Natural killer cell (primary cell): Measurements from ENCODE around the gene FRMD3. TPM values are rescaled to one million over a fixed set of nuclear protein-coding genes. Genes with fewer than 3 reads are reported as not detected.

Experiments used
- ATAC-seq, 3 donors: fragments of 150-1000 bp in 2 of 3; fragments of 200-7000 bp in 1 of 3; cut with Tn5 transposase; 1 replicate in 1 of 3; 2 replicates in 2 of 3; pipeline ENCODE4 v1.10.0; 2021; ENCODE audit warnings: mild to moderate bottlenecking in 2 of 3, moderate library complexity in 2 of 3
- DNase-seq, 2 donors: peaks; one replicate each; pipeline versions ENCODE4 v3.0.0 to v3.0.0-alpha.2; 2013 to 2021; ENCODE audit warnings: mixed read lengths in 1 of 2
- H3K27ac ChIP-seq: one replicate; pipeline ENCODE4 v1.5.1; 2013; ENCODE audit warnings: mild to moderate bottlenecking, low read length
- H3K27me3 ChIP-seq: one replicate; pipeline ENCODE4 v1.6.1; 2013; ENCODE audit warnings: low read length; ENCODE audit not compliant: control insufficient read depth, insufficient read depth
- H3K36me3 ChIP-seq: one replicate; pipeline ENCODE4 v1.6.1; 2013; ENCODE audit warnings: low read length; ENCODE audit not compliant: control insufficient read depth, insufficient read depth
- H3K4me1 ChIP-seq: one replicate; pipeline ENCODE4 v1.6.1; 2013; ENCODE audit warnings: low read length; ENCODE audit not compliant: control insufficient read depth, insufficient read depth
- H3K4me3 ChIP-seq: one replicate; pipeline ENCODE4 v1.5.1; 2013; ENCODE audit warnings: low read length
- H3K9me3 ChIP-seq: one replicate; pipeline ENCODE4 v1.6.1; 2013; ENCODE audit warnings: low read length; ENCODE audit not compliant: control insufficient read depth, insufficient read depth
- H3K27ac Mint-ChIP-seq, 2 donors: one replicate each; pipeline ENCODE4 v1.8.0; 2022; ENCODE audit warnings: mild to moderate bottlenecking in 2 of 2, mixed read lengths in 2 of 2, moderate library complexity in 1 of 2
- H3K27me3 Mint-ChIP-seq, 2 donors: one replicate each; pipeline ENCODE4 v1.8.0; 2022; ENCODE audit warnings: low read depth in 2 of 2, mixed read lengths in 2 of 2
- H3K36me3 Mint-ChIP-seq: one replicate; pipeline ENCODE4 v1.8.0; 2022; ENCODE audit warnings: mixed read lengths
- H3K4me1 Mint-ChIP-seq, 2 donors: one replicate each; pipeline ENCODE4 v1.8.0; 2022; ENCODE audit warnings: mixed read lengths in 2 of 2
- H3K4me3 Mint-ChIP-seq: one replicate; pipeline ENCODE4 v1.8.0; 2022; ENCODE audit warnings: mild to moderate bottlenecking, moderate library complexity, mixed read lengths
- H3K9me3 Mint-ChIP-seq, 2 donors: one replicate each; pipeline ENCODE4 v1.8.0; 2022; ENCODE audit warnings: mixed read lengths in 2 of 2
- WGBS: methylation state at CpG from one replicate; pipeline ENCODE4 v1.1.7; 2013; ENCODE audit warnings: missing lambda C conversion rate; ENCODE audit not compliant: insufficient coverage; 5-methylcytosine and 5-hydroxymethylcytosine counted together
- intact Hi-C: fragments of 100-400 bp; cut with micrococcal nuclease; formaldehyde crosslinking; loops from one replicate; pipeline ENCODE4 v1.14.2; 2022
- total RNA-seq, 4 donors: library from RNA; stranded (reverse); fragments of 120-200 nt in 1 of 4; gene quantifications; one replicate each; pipeline versions ENCODE4 v1.2.3 to v1.2.4, GENCODE V29; 2013 to 2022
- TF ChIP-seq, protein P1 (sequence below): fragments of 200-600 bp; IDR thresholded peaks from one replicate; pipeline ENCODE4 v1.8.0; 2022; ENCODE audit warnings: antibody characterized with exemption

Gene FRMD3
- total RNA-seq, 3 donors from 2014 or later (not counting 1 experiment from before 2014, with no cell fraction given): 1.2 to 2.4 (median 2.1) TPM

DNA sequence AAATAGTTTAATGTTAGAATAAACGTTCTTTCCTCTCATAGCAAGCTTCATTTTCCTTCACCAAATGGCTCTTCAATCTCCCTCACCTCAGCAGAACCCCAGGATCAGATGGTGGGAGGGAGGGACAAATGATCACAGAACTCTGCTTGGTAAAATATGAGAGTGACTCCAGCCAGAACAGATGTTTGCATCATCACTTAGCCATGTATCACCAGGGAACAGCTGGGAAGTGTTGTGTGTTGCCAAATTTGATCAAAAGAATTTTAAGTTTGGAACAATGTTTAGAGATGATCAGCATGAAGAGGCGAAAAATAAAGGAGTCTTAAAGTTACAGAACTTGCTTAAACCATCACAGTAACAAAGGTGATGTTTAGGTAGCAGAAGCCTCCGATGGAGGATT, 115.7 kb downstream of the FRMD3 start:
- intact Hi-C loops: no loop called here
- Histone ChIP-seq H3K4me3 (no peak overlapping the region), H3K27ac (no peak overlapping the region), H3K27me3 (no peaks in the 10 kb centered on the region), H3K4me1 (no peaks in the 10 kb centered on the region), H3K36me3 (no peaks in the 10 kb centered on the region), H3K9me3 (no peaks in the 10 kb centered on the region)
- Mint-ChIP-seq H3K27ac (no peak overlapping the region), H3K4me3 (no peak overlapping the region), H3K4me1 (no peaks in the 10 kb centered on the region), H3K36me3 (no peaks in the 10 kb centered on the region), H3K27me3 (peaks cover 0 to 4% of the 10 kb centered on the region in 2 donors), H3K9me3 (peaks cover 0 to 4% of the 10 kb centered on the region in 2 donors)
- WGBS: 96% methylated on average over 2 of the region's 3 CpGs
- no peak for DNase-seq
- no peak for ATAC-seq
- TF ChIP-seq, protein P1, sequence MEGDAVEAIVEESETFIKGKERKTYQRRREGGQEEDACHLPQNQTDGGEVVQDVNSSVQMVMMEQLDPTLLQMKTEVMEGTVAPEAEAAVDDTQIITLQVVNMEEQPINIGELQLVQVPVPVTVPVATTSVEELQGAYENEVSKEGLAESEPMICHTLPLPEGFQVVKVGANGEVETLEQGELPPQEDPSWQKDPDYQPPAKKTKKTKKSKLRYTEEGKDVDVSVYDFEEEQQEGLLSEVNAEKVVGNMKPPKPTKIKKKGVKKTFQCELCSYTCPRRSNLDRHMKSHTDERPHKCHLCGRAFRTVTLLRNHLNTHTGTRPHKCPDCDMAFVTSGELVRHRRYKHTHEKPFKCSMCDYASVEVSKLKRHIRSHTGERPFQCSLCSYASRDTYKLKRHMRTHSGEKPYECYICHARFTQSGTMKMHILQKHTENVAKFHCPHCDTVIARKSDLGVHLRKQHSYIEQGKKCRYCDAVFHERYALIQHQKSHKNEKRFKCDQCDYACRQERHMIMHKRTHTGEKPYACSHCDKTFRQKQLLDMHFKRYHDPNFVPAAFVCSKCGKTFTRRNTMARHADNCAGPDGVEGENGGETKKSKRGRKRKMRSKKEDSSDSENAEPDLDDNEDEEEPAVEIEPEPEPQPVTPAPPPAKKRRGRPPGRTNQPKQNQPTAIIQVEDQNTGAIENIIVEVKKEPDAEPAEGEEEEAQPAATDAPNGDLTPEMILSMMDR: no peak

DNA sequence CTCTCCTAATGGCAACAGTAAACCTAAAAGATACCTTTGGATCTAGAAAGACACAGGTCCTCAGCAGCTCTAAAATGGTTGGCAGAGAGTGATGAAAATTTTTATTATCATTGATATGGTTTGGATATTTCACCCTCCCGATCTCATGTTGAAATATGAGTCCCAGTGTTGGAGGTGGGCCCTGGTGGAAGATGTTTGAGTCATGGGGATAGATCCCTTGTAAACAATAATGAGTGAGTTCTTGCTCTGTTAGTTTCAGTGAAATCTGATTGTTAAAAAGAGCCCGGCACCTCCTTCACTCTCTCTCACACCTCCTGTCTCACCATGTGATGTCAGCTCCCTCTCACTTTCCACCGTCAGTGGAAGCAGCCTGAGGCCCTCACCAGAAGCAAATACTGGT, 117.7 kb downstream of the FRMD3 start:
- no peak overlapping the region for H3K27ac Mint-ChIP-seq
- no peak for ATAC-seq
- no peaks in the 10 kb centered on the region for H3K4me1 Mint-ChIP-seq
- intact Hi-C loops: no loop called here
- H3K9me3 Mint-ChIP-seq: peaks cover 3 to 5% of the 10 kb centered on the region in 2 donors
- Histone ChIP-seq H3K4me1 (no peaks in the 10 kb centered on the region), H3K36me3 (no peaks in the 10 kb centered on the region), H3K9me3 (no peaks in the 10 kb centered on the region), H3K27ac (no peak overlapping the region), H3K27me3 (no peaks in the 10 kb centered on the region), H3K4me3 (no peak overlapping the region)
- 98% methylated on average over 3 of the region's 3 CpGs for WGBS
- no peaks in the 10 kb centered on the region for H3K36me3 Mint-ChIP-seq
- no peak overlapping the region for H3K4me3 Mint-ChIP-seq
- peaks cover 0 to 5% of the 10 kb centered on the region in 2 donors for H3K27me3 Mint-ChIP-seq
- TF ChIP-seq, protein P1: no peak
- DNase-seq: no peak

DNA sequence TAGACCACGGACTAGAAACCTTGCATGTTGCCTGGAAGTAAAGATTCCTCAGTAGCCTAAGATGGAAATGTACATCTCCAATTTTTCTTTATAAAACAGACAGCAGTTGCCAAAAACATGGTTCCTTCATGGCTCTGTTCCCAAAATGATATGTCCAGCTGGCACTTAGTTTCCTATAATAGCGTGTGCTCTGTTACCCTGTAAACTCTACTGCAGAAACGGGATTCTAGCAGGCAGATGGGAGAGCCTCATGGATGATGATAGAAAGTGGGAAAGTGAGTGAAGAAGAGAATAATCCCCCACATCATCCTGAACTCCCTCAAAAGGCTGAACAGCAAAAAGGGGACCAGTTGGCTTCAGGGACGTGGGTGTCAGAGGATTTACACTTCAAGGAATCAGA, 118.2 kb downstream of the FRMD3 start:
- no peaks in the 10 kb centered on the region for H3K36me3 ChIP-seq
- H3K4me3 ChIP-seq: no peak overlapping the region
- ATAC-seq: no peak
- intact Hi-C loops: no loop called here
- DNase-seq: no peak
- H3K4me1 Mint-ChIP-seq: no peaks in the 10 kb centered on the region
- 89% methylated on average over 3 of the region's 4 CpGs for WGBS
- no peaks in the 10 kb centered on the region for H3K9me3 ChIP-seq
- peaks cover 0 to 5% of the 10 kb centered on the region in 2 donors for H3K27me3 Mint-ChIP-seq
- H3K4me3 Mint-ChIP-seq: no peak overlapping the region
- H3K36me3 Mint-ChIP-seq: no peaks in the 10 kb centered on the region
- H3K9me3 Mint-ChIP-seq: peaks cover 3 to 5% of the 10 kb centered on the region in 2 donors
- H3K27me3 ChIP-seq: no peaks in the 10 kb centered on the region
- H3K27ac Mint-ChIP-seq: no peak overlapping the region
- H3K4me1 ChIP-seq: no peaks in the 10 kb centered on the region
- no peak overlapping the region for H3K27ac ChIP-seq
- TF ChIP-seq, protein P1: no peak

DNA sequence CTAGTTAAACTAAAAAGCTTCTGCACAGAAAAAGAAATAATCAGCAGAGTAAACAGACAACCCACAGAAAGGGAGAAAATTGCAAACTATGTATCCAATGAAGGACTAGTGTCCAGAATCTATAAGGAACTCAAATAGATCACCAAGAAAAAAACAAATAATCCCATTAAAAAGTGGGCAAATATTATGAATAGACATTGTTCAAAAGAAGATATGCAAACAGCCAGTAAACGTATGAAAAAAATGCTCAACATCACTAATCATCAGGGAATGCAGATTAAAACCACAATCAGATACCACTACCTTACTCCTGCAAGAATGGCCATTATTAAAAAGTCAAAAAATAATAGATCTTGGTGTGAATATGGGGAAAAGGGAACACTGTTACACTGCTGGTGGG, 119.9 kb downstream of the FRMD3 start:
- Mint-ChIP-seq H3K27ac (no peak overlapping the region), H3K4me3 (no peak overlapping the region), H3K4me1 (no peaks in the 10 kb centered on the region), H3K36me3 (no peaks in the 10 kb centered on the region), H3K27me3 (peaks cover 0 to 5% of the 10 kb centered on the region in 2 donors), H3K9me3 (peaks cover 3 to 5% of the 10 kb centered on the region in 2 donors)
- Histone ChIP-seq H3K4me1 (no peaks in the 10 kb centered on the region), H3K9me3 (no peaks in the 10 kb centered on the region), H3K36me3 (no peaks in the 10 kb centered on the region), H3K27me3 (no peaks in the 10 kb centered on the region), H3K27ac (no peak overlapping the region), H3K4me3 (no peak overlapping the region)
- ATAC-seq (no peak), DNase-seq (no peak)
- WGBS: no CpG with 5 or more reads among the region's 1 CpG
- TF ChIP-seq, protein P1: no peak
- intact Hi-C loops: no loop called here
